RWPE1 (cell line): ENCODE results near the gene PTPRF.

ENCODE experiments used
- CTCF ChIA-PET: fragments of 350-600 bp; sonication (Branson Sonifier 250); formaldehyde crosslinking; extraction: SDS; loops from one replicate; lab custom pipeline; 2021; lab: Yijun Ruan, JAX
- POLR2A ChIA-PET: fragments of 400-600 bp; formaldehyde crosslinking; extraction: SDS; loops from one replicate; lab custom pipeline; 2020; ENCODE audit warnings: antibody characterized with exemption; ENCODE audit not compliant: low non-redundant PET; lab: Yijun Ruan, JAX
- DNase-seq: peaks from one replicate; pipeline ENCODE4 v3.0.0; 2012; ENCODE audit warnings: low spot score
- H3K27ac ChIP-seq: fragments of 450-650 bp; 2 replicates; pipeline ENCODE4 v1.5.1; 2017
- CTCF ChIP-seq: fragments of 450-650 bp; conservative IDR thresholded peaks from 2 replicates; pipeline ENCODE4 v1.5.1; 2017; ENCODE audit warnings: low read depth, mild to moderate bottlenecking

The PTPRF gene

GRCh38 chr1:43530483-43531106, at the start of gene PTPRF:
Gene PTPRF, plus strand, starts transcription at chr1:43530883. Its CDS starts 14,193 bp downstream, at chr1:43545076.
- ChIA-PET CTCF (interaction anchor here (1.0 to 1.5 kb wide), 2 partner anchors 20 to 157 kb away, joined by 3 to 6 read pairs; no protein-coding TSS in a partner anchor), POLR2A (interaction anchor here (0.9 to 1.0 kb wide), 2 partner anchors 11 to 120 kb away, joined by 3 to 7 read pairs; partner anchors contain the start of gene KDM4A)
- TF ChIP-seq CTCF, result no peak
- peak; percentile 74 for DNase-seq
- H3K27ac ChIP-seq, result peak within 1 kb of the TSS; percentile 92

- ChIA-PET CTCF (interaction anchor here (0.6 kb wide), 1 partner anchor 453 kb away, joined by 6 read pairs; no protein-coding TSS in a partner anchor), POLR2A (no interaction called here)
- no peak overlapping the region for H3K27ac ChIP-seq
- no peak for DNase-seq
- no peak for TF ChIP-seq CTCF
Measured at GRCh38 chr1:43481491-43481890, 49.2 kb upstream of the PTPRF start.

GRCh38 chr1:43482215-43482614, 48.5 kb upstream of the PTPRF start:
- no peak overlapping the region for H3K27ac ChIP-seq
- ChIA-PET CTCF (no interaction called here), POLR2A (no interaction called here)
- no peak for TF ChIP-seq CTCF
- no peak for DNase-seq

GRCh38 chr1:43484367-43484766, 46.3 kb upstream of the PTPRF start:
- TF ChIP-seq CTCF, result no peak
- POLR2A ChIA-PET, result no interaction called here
- CTCF ChIA-PET, result no interaction called here
- DNase-seq, result no peak
- H3K27ac ChIP-seq, result no peak overlapping the region

- ChIA-PET POLR2A (no interaction called here), CTCF (interaction anchor here (0.6 kb wide), 1 partner anchor 12 kb away, joined by 3 read pairs; no protein-coding TSS in a partner anchor)
- H3K27ac ChIP-seq, result no peak overlapping the region
- no peak for TF ChIP-seq CTCF
- no peak for DNase-seq
Measured at GRCh38 chr1:43488165-43488564, 42.5 kb upstream of the PTPRF start.

GRCh38 chr1:43491061-43491460, 39.6 kb upstream of the PTPRF start:
- no peak for TF ChIP-seq CTCF
- POLR2A ChIA-PET, result no interaction called here
- CTCF ChIA-PET, result no interaction called here
- DNase-seq, result no peak
- no peak overlapping the region for H3K27ac ChIP-seq
